ENCODE data around the gene ARHGAP32.

Gene ARHGAP32

GRCh38 chr11:129109701-129110100, 82.4 kb downstream of the ARHGAP32 start:
- TF ChIP-seq ZNF274 (IDR thresholded peaks at IDR 0.05; ENCODE audit: low read depth, low read length), result no peak
- H3K4me3 ChIP-seq (ENCODE audit: low read length), result no peak overlapping the region

GRCh38 chr11:129106788-129107187, 85.3 kb downstream of the ARHGAP32 start:
- no peak overlapping the region for H3K4me3 ChIP-seq (ENCODE audit: low read length)
- no peak for TF ChIP-seq ZNF274 (IDR thresholded peaks at IDR 0.05; ENCODE audit: low read depth, low read length)

GRCh38 chr11:129102756-129103155, 89.4 kb downstream of the ARHGAP32 start:
- no peak overlapping the region for H3K4me3 ChIP-seq (ENCODE audit: low read length)
- no peak for TF ChIP-seq ZNF274 (IDR thresholded peaks at IDR 0.05; ENCODE audit: low read depth, low read length)

GRCh38 chr11:129102225-129102624, 89.9 kb downstream of the ARHGAP32 start:
- H3K4me3 ChIP-seq (ENCODE audit: low read length), result no peak overlapping the region
- TF ChIP-seq ZNF274 (IDR thresholded peaks at IDR 0.05; ENCODE audit: low read depth, low read length), result no peak

- H3K4me3 ChIP-seq (ENCODE audit: low read length), result no peak overlapping the region
- TF ChIP-seq ZNF274 (IDR thresholded peaks at IDR 0.05; ENCODE audit: low read depth, low read length), result no peak
These were observed 98.8 kb downstream of the ARHGAP32 start for GRCh38 chr11:129093283-129093682.

- TF ChIP-seq ZNF274 (IDR thresholded peaks at IDR 0.05; ENCODE audit: low read depth, low read length), result no peak
These were observed 102.1 kb downstream of the ARHGAP32 start for GRCh38 chr11:129090056-129090455.

GRCh38 chr11:129089279-129089678, 102.8 kb downstream of the ARHGAP32 start:
- no peak for TF ChIP-seq ZNF274 (IDR thresholded peaks at IDR 0.05; ENCODE audit: low read depth, low read length)

More at GRCh38 chr11:129090056-129090455, 102.1 kb downstream of the ARHGAP32 start:
- no peak overlapping the region for H3K4me3 ChIP-seq (ENCODE audit: low read length)

GRCh38 chr11:129086976-129087375, 105.1 kb downstream of the ARHGAP32 start:
- no peak overlapping the region for H3K4me3 ChIP-seq (ENCODE audit: low read length)
- no peak for TF ChIP-seq ZNF274 (IDR thresholded peaks at IDR 0.05; ENCODE audit: low read depth, low read length)

More at GRCh38 chr11:129089279-129089678, 102.8 kb downstream of the ARHGAP32 start:
- no peak overlapping the region for H3K4me3 ChIP-seq (ENCODE audit: low read length)

- no peak for TF ChIP-seq ZNF274 (IDR thresholded peaks at IDR 0.05; ENCODE audit: low read depth, low read length)
- no peak overlapping the region for H3K4me3 ChIP-seq (ENCODE audit: low read length)
These were observed 114.9 kb downstream of the ARHGAP32 start for GRCh38 chr11:129077191-129077590.

- TF ChIP-seq ZNF274 (IDR thresholded peaks at IDR 0.05; ENCODE audit: low read depth, low read length), result no peak
- H3K4me3 ChIP-seq (ENCODE audit: low read length), result no peak overlapping the region
These were observed 116.4 kb downstream of the ARHGAP32 start for GRCh38 chr11:129075757-129076156.

- no peak for TF ChIP-seq ZNF274 (IDR thresholded peaks at IDR 0.05; ENCODE audit: low read depth, low read length)
- no peak overlapping the region for H3K4me3 ChIP-seq (ENCODE audit: low read length)
These were observed 124.7 kb downstream of the ARHGAP32 start for GRCh38 chr11:129067454-129067853.

- TF ChIP-seq ZNF274 (IDR thresholded peaks at IDR 0.05; ENCODE audit: low read depth, low read length), result no peak
- no peak overlapping the region for H3K4me3 ChIP-seq (ENCODE audit: low read length)
These were observed 125.9 kb downstream of the ARHGAP32 start for GRCh38 chr11:129066229-129066628.

GRCh38 chr11:129063118-129063517, 129.0 kb downstream of the ARHGAP32 start:
- no peak overlapping the region for H3K4me3 ChIP-seq (ENCODE audit: low read length)
- no peak for TF ChIP-seq ZNF274 (IDR thresholded peaks at IDR 0.05; ENCODE audit: low read depth, low read length)

GRCh38 chr11:129061492-129062230, 130.5 kb downstream of the ARHGAP32 start:
- TF ChIP-seq ZNF274 (IDR thresholded peaks at IDR 0.05; ENCODE audit: low read depth, low read length), result no peak
- H3K4me3 ChIP-seq (ENCODE audit: low read length), result no peak overlapping the region

- TF ChIP-seq ZNF274 (IDR thresholded peaks at IDR 0.05; ENCODE audit: low read depth, low read length), result no peak
- H3K4me3 ChIP-seq (ENCODE audit: low read length), result no peak overlapping the region
These were observed 135.2 kb downstream of the ARHGAP32 start for GRCh38 chr11:129056916-129057315.

- no peak for TF ChIP-seq ZNF274 (IDR thresholded peaks at IDR 0.05; ENCODE audit: low read depth, low read length)
- no peak overlapping the region for H3K4me3 ChIP-seq (ENCODE audit: low read length)
These were observed 136.9 kb downstream of the ARHGAP32 start for GRCh38 chr11:129055196-129055595.
